SK-N-SH treated with all-trans-retinoic acid at 6 μM for 48 hours (cell line): Measurements from ENCODE around the gene SMAD3.

ENCODE experiments used
- ATAC-seq: fragments of 200-7000 bp; cut with Tn5 transposase; 3 replicates; pipeline ENCODE4 v1.9.1; 2020; ENCODE audit warnings: mild to moderate bottlenecking, moderate library complexity
- ARNTL ChIP-seq: fragments of 450-650 bp; formaldehyde crosslinking; IDR thresholded peaks from 2 replicates; pipeline ENCODE4 v1.5.0; 2020; ENCODE audit warnings: low read depth, mild to moderate bottlenecking, moderate library complexity, borderline replicate concordance
- BACH2 ChIP-seq: fragments of 250-450 bp; sonication (Bioruptor Pico); IDR thresholded peaks from 2 replicates; pipeline ENCODE4 v1.9.0; 2021; ENCODE audit warnings: mild to moderate bottlenecking, borderline replicate concordance
- ESRRG ChIP-seq: fragments of 250-450 bp; sonication (Bioruptor Pico); IDR thresholded peaks from 2 replicates; pipeline ENCODE4 v1.6.1; 2021; ENCODE audit warnings: mild to moderate bottlenecking
- GLIS3 ChIP-seq: fragments of 250-450 bp; sonication (Bioruptor Pico); IDR thresholded peaks from 2 replicates; pipeline ENCODE4 v1.5.0; 2020; ENCODE audit warnings: mild to moderate bottlenecking, moderate library complexity
- OSR1 ChIP-seq: fragments of 250-450 bp; sonication (Bioruptor Pico); IDR thresholded peaks from 2 replicates; pipeline ENCODE4 v1.8.0; 2022; ENCODE audit warnings: moderate library complexity, mild to moderate bottlenecking, inconsistent platforms
- PPARA ChIP-seq: fragments of 250-450 bp; sonication (Bioruptor Pico); IDR thresholded peaks from 2 replicates; pipeline ENCODE4 v1.5.0; 2020; ENCODE audit warnings: mild to moderate bottlenecking, borderline replicate concordance
- RARB ChIP-seq: fragments of 250-450 bp; sonication (Bioruptor Pico); IDR thresholded peaks from 2 replicates; pipeline ENCODE4 v1.8.0; 2021; ENCODE audit warnings: mild to moderate bottlenecking, moderate library complexity
- SNAI2 ChIP-seq: fragments of 250-450 bp; sonication (Bioruptor Pico); IDR thresholded peaks from 2 replicates; pipeline ENCODE4 v1.5.0; 2020; ENCODE audit warnings: mild to moderate bottlenecking, moderate library complexity
- TCF4 ChIP-seq: fragments of 250-450 bp; sonication (Bioruptor Pico); IDR thresholded peaks from 2 replicates; pipeline ENCODE4 v1.8.0; 2021; ENCODE audit warnings: mild to moderate bottlenecking, moderate library complexity, borderline replicate concordance
- TOX ChIP-seq: fragments of 250-450 bp; sonication (Bioruptor Pico); IDR thresholded peaks from 2 replicates; pipeline ENCODE4 v1.8.0; 2021; ENCODE audit warnings: mild to moderate bottlenecking, moderate library complexity, borderline replicate concordance
- ZC3H10 ChIP-seq: fragments of 250-450 bp; sonication (Bioruptor Pico); IDR thresholded peaks from 2 replicates; pipeline ENCODE4 v1.5.1; 2021; ENCODE audit warnings: mild to moderate bottlenecking, moderate library complexity
- ZFP3 ChIP-seq: fragments of 250-450 bp; sonication (Bioruptor Pico); IDR thresholded peaks from 2 replicates; pipeline ENCODE4 v1.5.0; 2020; ENCODE audit warnings: mild to moderate bottlenecking, moderate library complexity
- ZFP30 ChIP-seq: fragments of 450-650 bp; formaldehyde crosslinking; IDR thresholded peaks from 2 replicates; pipeline ENCODE4 v1.5.0; 2022; ENCODE audit warnings: mild to moderate bottlenecking, moderate library complexity
- ZNF565 ChIP-seq: fragments of 450-650 bp; formaldehyde crosslinking; conservative IDR thresholded peaks from 2 replicates; pipeline ENCODE4 v1.5.0; 2020; ENCODE audit warnings: low read depth, mild to moderate bottlenecking, moderate library complexity
- ZNF70 ChIP-seq: fragments of 450-650 bp; formaldehyde crosslinking; IDR thresholded peaks from 2 replicates; pipeline ENCODE4 v1.5.0; 2020; ENCODE audit warnings: mild to moderate bottlenecking, moderate library complexity
- ZNF8 ChIP-seq: fragments of 450-650 bp; formaldehyde crosslinking; IDR thresholded peaks from 2 replicates; pipeline ENCODE4 v1.5.0; 2020; ENCODE audit warnings: mild to moderate bottlenecking, moderate library complexity
- TF ChIP-seq, protein P1 (sequence below): fragments of 250-450 bp; sonication (Bioruptor Pico); IDR thresholded peaks from 2 replicates; pipeline ENCODE4 v1.8.0; 2020; ENCODE audit warnings: mild to moderate bottlenecking, moderate library complexity, borderline replicate concordance
- TF ChIP-seq, protein P2 (sequence below): fragments of 250-450 bp; sonication (Bioruptor Pico); IDR thresholded peaks from 2 replicates; pipeline ENCODE4 v1.8.0; 2021; ENCODE audit warnings: low read depth, mild to moderate bottlenecking, moderate library complexity, borderline replicate concordance
- TF ChIP-seq, protein P3 (sequence below): fragments of 250-450 bp; sonication (Bioruptor Pico); IDR thresholded peaks from 2 replicates; pipeline ENCODE4 v1.5.0; 2020; ENCODE audit warnings: mild to moderate bottlenecking, moderate library complexity
- TF ChIP-seq, protein P4 (sequence below): fragments of 250-450 bp; sonication (Bioruptor Pico); IDR thresholded peaks from 2 replicates; pipeline ENCODE4 v1.5.1; 2021; ENCODE audit warnings: mild to moderate bottlenecking, moderate library complexity
- TF ChIP-seq, protein P5 (sequence below): fragments of 250-450 bp; sonication (Bioruptor Pico); IDR thresholded peaks from 2 replicates; pipeline ENCODE4 v1.5.1; 2020; ENCODE audit warnings: low read depth, mild to moderate bottlenecking, moderate library complexity

The SMAD3 gene

DNA sequence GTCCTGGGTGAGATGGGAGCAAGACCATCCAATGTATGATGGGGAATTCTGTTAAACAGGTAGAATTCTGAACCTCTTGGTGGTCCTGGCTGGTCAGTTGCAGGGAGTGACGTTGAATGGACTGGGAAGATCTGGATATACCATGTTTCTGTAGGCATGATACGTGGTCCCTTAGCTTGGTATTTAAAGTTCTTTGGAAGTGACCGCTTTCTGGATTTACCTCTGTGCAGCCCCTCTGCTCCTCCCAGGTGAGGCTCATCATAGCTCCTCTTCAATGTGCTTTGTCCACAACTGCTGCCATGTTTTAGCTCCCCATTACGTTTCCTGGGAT lies 37.2 kb downstream of the SMAD3 start:
- TF ChIP-seq, protein P1, sequence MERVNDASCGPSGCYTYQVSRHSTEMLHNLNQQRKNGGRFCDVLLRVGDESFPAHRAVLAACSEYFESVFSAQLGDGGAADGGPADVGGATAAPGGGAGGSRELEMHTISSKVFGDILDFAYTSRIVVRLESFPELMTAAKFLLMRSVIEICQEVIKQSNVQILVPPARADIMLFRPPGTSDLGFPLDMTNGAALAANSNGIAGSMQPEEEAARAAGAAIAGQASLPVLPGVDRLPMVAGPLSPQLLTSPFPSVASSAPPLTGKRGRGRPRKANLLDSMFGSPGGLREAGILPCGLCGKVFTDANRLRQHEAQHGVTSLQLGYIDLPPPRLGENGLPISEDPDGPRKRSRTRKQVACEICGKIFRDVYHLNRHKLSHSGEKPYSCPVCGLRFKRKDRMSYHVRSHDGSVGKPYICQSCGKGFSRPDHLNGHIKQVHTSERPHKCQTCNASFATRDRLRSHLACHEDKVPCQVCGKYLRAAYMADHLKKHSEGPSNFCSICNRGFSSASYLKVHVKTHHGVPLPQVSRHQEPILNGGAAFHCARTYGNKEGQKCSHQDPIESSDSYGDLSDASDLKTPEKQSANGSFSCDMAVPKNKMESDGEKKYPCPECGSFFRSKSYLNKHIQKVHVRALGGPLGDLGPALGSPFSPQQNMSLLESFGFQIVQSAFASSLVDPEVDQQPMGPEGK (CRISPR knock-in tag): no peak
- TF ChIP-seq, protein P2, sequence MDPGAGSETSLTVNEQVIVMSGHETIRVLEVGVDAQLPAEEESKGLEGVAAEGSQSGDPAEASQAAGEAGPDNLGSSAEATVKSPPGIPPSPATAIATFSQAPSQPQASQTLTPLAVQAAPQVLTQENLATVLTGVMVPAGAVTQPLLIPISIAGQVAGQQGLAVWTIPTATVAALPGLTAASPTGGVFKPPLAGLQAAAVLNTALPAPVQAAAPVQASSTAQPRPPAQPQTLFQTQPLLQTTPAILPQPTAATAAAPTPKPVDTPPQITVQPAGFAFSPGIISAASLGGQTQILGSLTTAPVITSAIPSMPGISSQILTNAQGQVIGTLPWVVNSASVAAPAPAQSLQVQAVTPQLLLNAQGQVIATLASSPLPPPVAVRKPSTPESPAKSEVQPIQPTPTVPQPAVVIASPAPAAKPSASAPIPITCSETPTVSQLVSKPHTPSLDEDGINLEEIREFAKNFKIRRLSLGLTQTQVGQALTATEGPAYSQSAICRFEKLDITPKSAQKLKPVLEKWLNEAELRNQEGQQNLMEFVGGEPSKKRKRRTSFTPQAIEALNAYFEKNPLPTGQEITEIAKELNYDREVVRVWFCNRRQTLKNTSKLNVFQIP (CRISPR knock-in tag): no peak
- TF ChIP-seq, protein P3, sequence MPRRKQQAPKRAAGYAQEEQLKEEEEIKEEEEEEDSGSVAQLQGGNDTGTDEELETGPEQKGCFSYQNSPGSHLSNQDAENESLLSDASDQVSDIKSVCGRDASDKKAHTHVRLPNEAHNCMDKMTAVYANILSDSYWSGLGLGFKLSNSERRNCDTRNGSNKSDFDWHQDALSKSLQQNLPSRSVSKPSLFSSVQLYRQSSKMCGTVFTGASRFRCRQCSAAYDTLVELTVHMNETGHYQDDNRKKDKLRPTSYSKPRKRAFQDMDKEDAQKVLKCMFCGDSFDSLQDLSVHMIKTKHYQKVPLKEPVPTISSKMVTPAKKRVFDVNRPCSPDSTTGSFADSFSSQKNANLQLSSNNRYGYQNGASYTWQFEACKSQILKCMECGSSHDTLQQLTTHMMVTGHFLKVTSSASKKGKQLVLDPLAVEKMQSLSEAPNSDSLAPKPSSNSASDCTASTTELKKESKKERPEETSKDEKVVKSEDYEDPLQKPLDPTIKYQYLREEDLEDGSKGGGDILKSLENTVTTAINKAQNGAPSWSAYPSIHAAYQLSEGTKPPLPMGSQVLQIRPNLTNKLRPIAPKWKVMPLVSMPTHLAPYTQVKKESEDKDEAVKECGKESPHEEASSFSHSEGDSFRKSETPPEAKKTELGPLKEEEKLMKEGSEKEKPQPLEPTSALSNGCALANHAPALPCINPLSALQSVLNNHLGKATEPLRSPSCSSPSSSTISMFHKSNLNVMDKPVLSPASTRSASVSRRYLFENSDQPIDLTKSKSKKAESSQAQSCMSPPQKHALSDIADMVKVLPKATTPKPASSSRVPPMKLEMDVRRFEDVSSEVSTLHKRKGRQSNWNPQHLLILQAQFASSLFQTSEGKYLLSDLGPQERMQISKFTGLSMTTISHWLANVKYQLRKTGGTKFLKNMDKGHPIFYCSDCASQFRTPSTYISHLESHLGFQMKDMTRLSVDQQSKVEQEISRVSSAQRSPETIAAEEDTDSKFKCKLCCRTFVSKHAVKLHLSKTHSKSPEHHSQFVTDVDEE (CRISPR knock-in tag): no peak
- no peak for TF ChIP-seq PPARA (CRISPR knock-in tag)
- TF ChIP-seq, protein P4, sequence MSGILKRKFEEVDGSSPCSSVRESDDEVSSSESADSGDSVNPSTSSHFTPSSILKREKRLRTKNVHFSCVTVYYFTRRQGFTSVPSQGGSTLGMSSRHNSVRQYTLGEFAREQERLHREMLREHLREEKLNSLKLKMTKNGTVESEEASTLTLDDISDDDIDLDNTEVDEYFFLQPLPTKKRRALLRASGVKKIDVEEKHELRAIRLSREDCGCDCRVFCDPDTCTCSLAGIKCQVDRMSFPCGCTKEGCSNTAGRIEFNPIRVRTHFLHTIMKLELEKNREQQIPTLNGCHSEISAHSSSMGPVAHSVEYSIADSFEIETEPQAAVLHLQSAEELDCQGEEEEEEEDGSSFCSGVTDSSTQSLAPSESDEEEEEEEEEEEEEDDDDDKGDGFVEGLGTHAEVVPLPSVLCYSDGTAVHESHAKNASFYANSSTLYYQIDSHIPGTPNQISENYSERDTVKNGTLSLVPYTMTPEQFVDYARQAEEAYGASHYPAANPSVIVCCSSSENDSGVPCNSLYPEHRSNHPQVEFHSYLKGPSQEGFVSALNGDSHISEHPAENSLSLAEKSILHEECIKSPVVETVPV (CRISPR knock-in tag): no peak
- TF ChIP-seq, protein P5, sequence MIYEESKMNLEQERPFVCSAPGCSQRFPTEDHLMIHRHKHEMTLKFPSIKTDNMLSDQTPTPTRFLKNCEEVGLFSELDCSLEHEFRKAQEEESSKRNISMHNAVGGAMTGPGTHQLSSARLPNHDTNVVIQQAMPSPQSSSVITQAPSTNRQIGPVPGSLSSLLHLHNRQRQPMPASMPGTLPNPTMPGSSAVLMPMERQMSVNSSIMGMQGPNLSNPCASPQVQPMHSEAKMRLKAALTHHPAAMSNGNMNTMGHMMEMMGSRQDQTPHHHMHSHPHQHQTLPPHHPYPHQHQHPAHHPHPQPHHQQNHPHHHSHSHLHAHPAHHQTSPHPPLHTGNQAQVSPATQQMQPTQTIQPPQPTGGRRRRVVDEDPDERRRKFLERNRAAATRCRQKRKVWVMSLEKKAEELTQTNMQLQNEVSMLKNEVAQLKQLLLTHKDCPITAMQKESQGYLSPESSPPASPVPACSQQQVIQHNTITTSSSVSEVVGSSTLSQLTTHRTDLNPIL (CRISPR knock-in tag): no peak
- TF ChIP-seq ZFP30: no peak
- no peak for TF ChIP-seq ARNTL (CRISPR knock-in tag)
- no peak for TF ChIP-seq GLIS3 (CRISPR knock-in tag)
- no peak for TF ChIP-seq BACH2
- TF ChIP-seq OSR1 (CRISPR knock-in tag): no peak
- TF ChIP-seq TCF4: no peak
- no peak for TF ChIP-seq TOX
- no peak for TF ChIP-seq ZNF565
- no peak for TF ChIP-seq ZNF70 (CRISPR knock-in tag)
- no peak for ATAC-seq

DNA sequence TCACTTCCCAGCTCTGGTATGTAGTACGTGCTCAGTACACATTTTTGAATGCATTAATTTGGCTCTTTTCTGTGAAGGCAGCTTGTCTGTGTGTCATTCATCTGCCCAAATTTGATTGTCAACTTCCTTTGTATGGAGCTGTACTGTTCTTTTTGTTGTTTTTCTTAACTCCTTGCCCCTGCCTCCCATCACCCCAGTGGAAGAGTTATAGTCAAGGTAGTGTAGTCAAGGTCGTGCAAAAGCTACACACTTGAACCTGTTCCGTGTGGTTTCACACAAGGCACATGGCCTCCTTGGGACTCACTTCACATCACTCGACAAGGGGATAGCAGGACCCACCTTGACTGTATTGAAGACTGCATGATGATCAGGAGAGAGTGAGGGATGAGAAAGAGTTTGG lies 37.6 kb downstream of the SMAD3 start:
- TF ChIP-seq, protein P4 (CRISPR knock-in tag): no peak
- no peak for TF ChIP-seq ZFP3
- no peak for TF ChIP-seq ZNF70 (CRISPR knock-in tag)
- TF ChIP-seq GLIS3 (CRISPR knock-in tag): no peak
- TF ChIP-seq ZFP30: no peak
- TF ChIP-seq TCF4: no peak
- TF ChIP-seq, protein P5 (CRISPR knock-in tag): no peak
- no peak for TF ChIP-seq ZNF565
- no peak for TF ChIP-seq TOX
- TF ChIP-seq PPARA (CRISPR knock-in tag): no peak
- no peak for TF ChIP-seq ZC3H10 (CRISPR knock-in tag)
- no peak for TF ChIP-seq BACH2
- TF ChIP-seq RARB (CRISPR knock-in tag): no peak
- TF ChIP-seq ESRRG (CRISPR knock-in tag): no peak
- TF ChIP-seq SNAI2 (CRISPR knock-in tag): no peak
- TF ChIP-seq ARNTL (CRISPR knock-in tag): no peak
- TF ChIP-seq, protein P1 (CRISPR knock-in tag): no peak
- TF ChIP-seq ZNF8 (CRISPR knock-in tag): no peak
- TF ChIP-seq, protein P2 (CRISPR knock-in tag): no peak
- ATAC-seq: no peak
